Vagina (tissue), 2 donors: Measurements from ENCODE around the gene CDKN2D. TPM values are rescaled to one million over a fixed set of nuclear protein-coding genes. Genes with fewer than 3 reads are reported as not detected.
A peak's percentile ranks its signal among the peaks of the same experiment; 100 is the strongest.
"Not testable (repeated sequence)": the region's sequence is repeated elsewhere in the genome, so short reads cannot be mapped to it uniquely, and the experiment has no call there.

Experiments used
- DNase-seq, 2 donors: peaks; one replicate each; pipeline ENCODE4 v3.0.0-alpha.2; 2017; ENCODE audit errors: extremely low spot score in 2 of 2
- H3K27ac ChIP-seq: fragments of 200-600 bp; sonication (generic); one replicate; pipeline ENCODE4 v1.5.1; 2019
- H3K27me3 ChIP-seq: fragments of 200-600 bp; sonication (generic); one replicate; pipeline ENCODE4 v1.5.1; 2019
- H3K36me3 ChIP-seq, 2 donors: fragments of 200-600 bp; sonication (generic); one replicate each; pipeline ENCODE4 v1.5.1; 2017 to 2019
- H3K4me1 ChIP-seq: fragments of 200-600 bp; sonication (generic); one replicate; pipeline ENCODE4 v1.5.1; 2019
- H3K4me3 ChIP-seq, 2 donors: fragments of 200-600 bp; sonication (generic); 1 replicate in 1 of 2; 2 replicates in 1 of 2; pipeline ENCODE4 v1.5.1; 2016 to 2019
- H3K9me3 ChIP-seq: fragments of 200-600 bp; sonication (generic); one replicate; pipeline ENCODE4 v1.5.1; 2019
- CTCF ChIP-seq, 3 experiments: fragments of 450-650 bp in 2 of 3; fragments of 200-600 bp in 1 of 3; sonication (generic) in 1 of 3; IDR thresholded peaks; one replicate each; pipeline ENCODE4 v1.5.1; 2017 to 2019; ENCODE audit warnings: antibody characterized with exemption in 3 of 3, mild to moderate bottlenecking in 2 of 3, moderate library complexity in 2 of 3
- POLR2A ChIP-seq, 2 donors: fragments of 450-650 bp; IDR thresholded peaks; one replicate each; pipeline ENCODE4 v1.6.1; 2017; ENCODE audit warnings: antibody characterized with exemption in 2 of 2, mild to moderate bottlenecking in 2 of 2, moderate library complexity in 2 of 2
- POLR2AphosphoS5 ChIP-seq, 2 donors: sonication (generic); formaldehyde crosslinking; IDR thresholded peaks; one replicate each; pipeline ENCODE4 v1.9.0; 2017; ENCODE audit warnings: antibody characterized with exemption in 2 of 2, mild to moderate bottlenecking in 2 of 2, low read depth in 1 of 2; ENCODE audit not compliant: insufficient read depth in 1 of 2
- intact Hi-C: fragments of 100-400 bp; cut with DNase I; formaldehyde crosslinking; loops from one replicate; pipeline ENCODE4 v1.15.1; 2023
- total RNA-seq: library from RNA; depleted of rRNA; stranded (reverse); fragments of >200 nt; gene quantifications from one replicate; pipeline ENCODE4 v1.2.3, GENCODE V29; 2016

The CDKN2D gene
- total RNA-seq, 1 donor from 2014 or later: 22.8 TPM

- Histone ChIP-seq H3K27me3 (no peaks in the 10 kb centered on the region), H3K4me3 (peak within 1 kb of the TSS; percentile 88 to 93), H3K9me3 (no peaks in the 10 kb centered on the region), H3K27ac (peak within 1 kb of the TSS; percentile 94), H3K36me3 (peaks cover 0 to 22% of the 10 kb centered on the region in 2 donors), H3K4me1 (peaks cover 27% of the 10 kb centered on the region)
- intact Hi-C loops: no loop called here
- TF ChIP-seq POLR2AphosphoS5 (IDR thresholded peaks at IDR 0.05; ENCODE audit: insufficient read depth in 1 of 2, low read depth in 1 of 2) (peak in 1 of 2 donors; percentile 54), CTCF (IDR thresholded peaks at IDR 0.05) (no peak), POLR2A (IDR thresholded peaks at IDR 0.05) (peak in 1 of 2 donors; percentile 60)
- no peak for DNase-seq
Observed at GRCh38 chr19:10543420-10544241, 25.1 kb downstream of the CDKN2D start, which contains the start of gene ATG4D. Gene ATG4D, plus strand, starts transcription at chr19:10543904. Its CDS starts 187 bp downstream, at chr19:10544091.

GRCh38 chr19:10543059-10543419 lies 25.7 kb downstream of the CDKN2D start:
- Histone ChIP-seq H3K4me1 (peaks cover 27% of the 10 kb centered on the region), H3K27me3 (no peaks in the 10 kb centered on the region), H3K9me3 (no peaks in the 10 kb centered on the region), H3K27ac (peak overlapping the region; percentile 94), H3K4me3 (peak overlapping the region; percentile 88 to 93), H3K36me3 (peaks cover 0 to 16% of the 10 kb centered on the region in 2 donors)
- intact Hi-C loops: no loop called here
- DNase-seq: no peak
- TF ChIP-seq POLR2A (IDR thresholded peaks at IDR 0.05) (no peak), CTCF (IDR thresholded peaks at IDR 0.05) (no peak), POLR2AphosphoS5 (IDR thresholded peaks at IDR 0.05; ENCODE audit: insufficient read depth in 1 of 2, low read depth in 1 of 2) (no peak)

GRCh38 chr19:10539016-10539415 lies 29.8 kb downstream of the CDKN2D start:
- intact Hi-C loops, H3K4me3 ChIP-seq, H3K36me3 ChIP-seq, H3K27me3 ChIP-seq, H3K27ac ChIP-seq, H3K4me1 ChIP-seq, H3K9me3 ChIP-seq, DNase-seq: not testable (repeated sequence)

GRCh38 chr19:10538204-10538983 lies 30.4 kb downstream of the CDKN2D start:
- Histone ChIP-seq H3K4me1 (peaks cover 10% of the 10 kb centered on the region), H3K27ac (no peak overlapping the region), H3K36me3 (no peaks in the 10 kb centered on the region), H3K27me3 (no peaks in the 10 kb centered on the region), H3K4me3 (no peak overlapping the region), H3K9me3 (no peaks in the 10 kb centered on the region)
- no peak for DNase-seq
- intact Hi-C loops: no loop called here
- TF ChIP-seq CTCF (IDR thresholded peaks at IDR 0.05) (no peak), POLR2AphosphoS5 (IDR thresholded peaks at IDR 0.05; ENCODE audit: insufficient read depth in 1 of 2, low read depth in 1 of 2) (no peak), POLR2A (IDR thresholded peaks at IDR 0.05) (no peak)

GRCh38 chr19:10537668-10538067 lies 31.1 kb downstream of the CDKN2D start:
- intact Hi-C loops: no loop called here
- no peaks in the 10 kb centered on the region for H3K9me3 ChIP-seq
- no peak overlapping the region for H3K4me3 ChIP-seq
- H3K36me3 ChIP-seq: no peaks in the 10 kb centered on the region
- peaks cover 5% of the 10 kb centered on the region for H3K4me1 ChIP-seq
- TF ChIP-seq CTCF (IDR thresholded peaks at IDR 0.05) (no peak), POLR2A (IDR thresholded peaks at IDR 0.05) (no peak), POLR2AphosphoS5 (IDR thresholded peaks at IDR 0.05; ENCODE audit: insufficient read depth in 1 of 2, low read depth in 1 of 2) (no peak)
- no peaks in the 10 kb centered on the region for H3K27me3 ChIP-seq
- no peak overlapping the region for H3K27ac ChIP-seq
- DNase-seq: no peak
